GM23338 (cell line): ENCODE data around the gene BPIFB2. TPM values are rescaled to one million over a fixed set of nuclear protein-coding genes. Genes with fewer than 3 reads are reported as not detected.

Experiments used
- ATAC-seq: fragments of 200-7000 bp; cut with Tn5 transposase; 3 replicates; pipeline ENCODE4 v1.9.1; 2020
- DNase-seq: peaks from one replicate; pipeline ENCODE4 v3.0.0-alpha.2; 2015; ENCODE audit warnings: low spot score
- H2AFZ ChIP-seq: fragments of 200-600 bp; sonication (generic); 2 replicates; pipeline ENCODE4 v1.8.0; 2016; ENCODE audit warnings: antibody characterized with exemption, mild to moderate bottlenecking, moderate library complexity
- H3F3A ChIP-seq: fragments of 200-600 bp; sonication (generic); replicated peaks from 2 replicates; pipeline ENCODE4 v1.8.0; 2017; ENCODE audit warnings: antibody characterized with exemption, mixed run types, low read depth
- H3K27ac ChIP-seq: fragments of 200-600 bp; sonication (generic); 2 replicates; pipeline ENCODE4 v1.6.1; 2016; ENCODE audit warnings: low read depth
- H3K27me3 ChIP-seq: fragments of 200-600 bp; sonication (generic); 2 replicates; pipeline ENCODE4 v1.8.0; 2016; ENCODE audit warnings: mild to moderate bottlenecking, mixed run types, moderate library complexity; ENCODE audit not compliant: insufficient read depth
- H3K36me3 ChIP-seq: fragments of 200-600 bp; sonication (generic); 2 replicates; pipeline ENCODE4 v1.8.0; 2016; ENCODE audit warnings: mild to moderate bottlenecking; ENCODE audit not compliant: insufficient read depth
- H3K4me1 ChIP-seq: fragments of 200-600 bp; sonication (generic); 2 replicates; pipeline ENCODE4 v1.8.0; 2016; ENCODE audit warnings: mild to moderate bottlenecking, moderate library complexity; ENCODE audit not compliant: insufficient read depth
- H3K4me2 ChIP-seq: fragments of 200-600 bp; sonication (generic); 2 replicates; pipeline ENCODE4 v1.7.1; 2017; ENCODE audit warnings: mixed run types
- H3K4me3 ChIP-seq: fragments of 200-600 bp; sonication (generic); 2 replicates; pipeline ENCODE4 v1.6.1; 2016; ENCODE audit warnings: mixed run types
- H3K79me2 ChIP-seq: fragments of 200-600 bp; sonication (generic); replicated peaks from 2 replicates; pipeline ENCODE4 v1.8.0; 2017; ENCODE audit warnings: mild to moderate bottlenecking; ENCODE audit not compliant: insufficient read depth
- H3K9me2 ChIP-seq: fragments of 200-600 bp; sonication (generic); 2 replicates; pipeline ENCODE4 v1.8.0; 2017; ENCODE audit not compliant: insufficient read depth
- H4K20me1 ChIP-seq: fragments of 200-600 bp; sonication (generic); replicated peaks from 2 replicates; pipeline ENCODE4 v1.8.0; 2017; ENCODE audit warnings: mild to moderate bottlenecking; ENCODE audit not compliant: insufficient read depth
- H3K27ac Mint-ChIP-seq: 2 replicates; pipeline ENCODE4 v1.8.0; 2020; ENCODE audit warnings: inconsistent platforms, mild to moderate bottlenecking, moderate library complexity, mixed read lengths
- H3K27me3 Mint-ChIP-seq: 3 replicates; pipeline ENCODE4 v1.8.0; 2022; ENCODE audit warnings: low read depth, mild to moderate bottlenecking, moderate library complexity, mixed read lengths, inconsistent platforms; ENCODE audit not compliant: insufficient read depth, poor library complexity
- H3K36me3 Mint-ChIP-seq: 3 replicates; pipeline ENCODE4 v1.8.0; 2021; ENCODE audit warnings: low read depth, mild to moderate bottlenecking, inconsistent platforms, moderate library complexity, mixed read lengths
- H3K4me1 Mint-ChIP-seq: 3 replicates; pipeline ENCODE4 v1.8.0; 2020; ENCODE audit warnings: mild to moderate bottlenecking, inconsistent platforms, mixed read lengths
- H3K4me3 Mint-ChIP-seq: 3 replicates; pipeline ENCODE4 v1.8.0; 2021; ENCODE audit warnings: moderate library complexity, mild to moderate bottlenecking, inconsistent platforms, mixed read lengths
- H3K9me3 Mint-ChIP-seq: 3 replicates; pipeline ENCODE4 v1.8.0; 2020; ENCODE audit warnings: moderate library complexity, mild to moderate bottlenecking, inconsistent platforms, mixed read lengths
- CTCF ChIP-seq, 2 experiments: fragments of 200-600 bp in 1 of 2; sonication (generic) in 1 of 2; conservative IDR thresholded peaks; 2 replicates each; pipeline versions ENCODE4 v1.5.1 to v1.6.1; 2016 to 2017; ENCODE audit warnings: antibody characterized with exemption in 2 of 2, low read depth in 2 of 2, mild to moderate bottlenecking in 2 of 2, moderate library complexity in 1 of 2
- EZH2 ChIP-seq: fragments of 200-600 bp; sonication (generic); IDR thresholded peaks from one replicate; pipeline ENCODE4 v1.8.0; 2017; ENCODE audit warnings: antibody characterized with exemption, mild to moderate bottlenecking, low read depth; ENCODE audit not compliant: unreplicated experiment
- JUNB ChIP-seq: IDR thresholded peaks from one replicate; pipeline ENCODE4 v1.6.1; 2016; ENCODE audit warnings: antibody characterized with exemption; ENCODE audit not compliant: unreplicated experiment
- POLR2AphosphoS5 ChIP-seq: IDR thresholded peaks from 2 replicates; pipeline ENCODE4 v1.6.1; 2016; ENCODE audit warnings: antibody characterized with exemption, low read depth
- ZNF114 ChIP-seq: fragments of 250-450 bp; sonication (Bioruptor Pico); IDR thresholded peaks from 2 replicates; pipeline ENCODE4 v1.5.0; 2020; ENCODE audit warnings: mild to moderate bottlenecking, moderate library complexity
- ZNF331 ChIP-seq: fragments of 250-450 bp; sonication (Bioruptor Pico); IDR thresholded peaks from 2 replicates; pipeline ENCODE4 v1.5.0; 2020; ENCODE audit warnings: low read depth, mild to moderate bottlenecking, moderate library complexity
- polyA plus RNA-seq: library from polyadenylated mRNA; unstranded; fragments of >200 nt; fragmentation: Nextera tagmentation; extraction: Ambion mirVana; gene quantifications from 2 replicates; pipeline ENCODE4 v1.2.1, GENCODE V29; 2016
- total RNA-seq: library from RNA; depleted of rRNA; stranded (reverse); fragments of >200 nt; shearing (Covaris generic); gene quantifications from 2 replicates; pipeline ENCODE4 v1.2.3, GENCODE V29; 2014
- TF ChIP-seq, protein P1 (sequence below): fragments of 250-450 bp; sonication (Bioruptor Pico); IDR thresholded peaks from 2 replicates; pipeline ENCODE4 v1.5.0; 2020; ENCODE audit warnings: mild to moderate bottlenecking, moderate library complexity

The BPIFB2 gene
- total and polyA plus RNA-seq, 2 experiments from 2014 or later, result not detected

DNA sequence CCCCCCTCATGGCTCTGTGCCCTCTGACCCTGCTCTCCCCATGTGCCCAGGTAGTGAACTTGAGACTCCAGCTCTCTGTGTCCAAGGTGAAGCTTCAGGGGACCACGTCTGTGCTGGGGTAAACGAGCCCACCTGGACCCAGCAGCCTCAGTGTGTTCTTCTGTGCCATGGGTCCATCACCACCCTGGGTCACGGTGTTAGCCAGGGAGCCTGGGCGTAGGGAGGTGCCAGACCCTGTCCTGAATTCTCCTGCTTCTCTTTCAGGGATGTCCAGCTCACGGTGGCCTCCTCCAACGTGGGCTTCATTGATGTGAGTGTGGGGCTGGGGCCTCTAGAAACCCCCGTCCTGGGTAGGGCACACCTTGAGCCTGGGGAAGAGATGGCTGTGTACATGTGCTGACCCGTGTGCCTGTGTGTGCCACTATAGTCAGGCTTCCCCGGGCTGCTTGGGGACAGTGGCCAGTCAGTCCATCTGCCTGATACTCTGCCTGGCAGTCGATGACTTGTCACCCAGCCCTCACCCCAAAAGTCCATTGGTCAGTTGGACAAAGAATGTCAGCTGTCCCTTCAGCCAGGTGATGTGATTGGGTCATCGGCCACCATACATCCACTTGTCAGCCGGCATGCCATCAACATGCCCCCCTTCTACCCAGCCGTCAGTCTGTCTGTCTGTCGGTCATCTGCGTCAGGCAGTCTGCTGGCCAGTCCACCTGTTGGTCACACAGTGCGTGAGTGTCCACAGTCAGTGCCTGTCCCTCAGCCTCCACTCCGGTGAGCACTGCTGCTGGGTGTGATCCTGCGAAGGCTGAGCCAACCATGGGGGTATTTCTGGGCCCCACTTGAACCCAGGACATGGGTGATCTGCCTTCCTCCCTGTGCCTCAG lies 13.0 kb downstream of the BPIFB2 start (continued):
- TF ChIP-seq, protein P1, sequence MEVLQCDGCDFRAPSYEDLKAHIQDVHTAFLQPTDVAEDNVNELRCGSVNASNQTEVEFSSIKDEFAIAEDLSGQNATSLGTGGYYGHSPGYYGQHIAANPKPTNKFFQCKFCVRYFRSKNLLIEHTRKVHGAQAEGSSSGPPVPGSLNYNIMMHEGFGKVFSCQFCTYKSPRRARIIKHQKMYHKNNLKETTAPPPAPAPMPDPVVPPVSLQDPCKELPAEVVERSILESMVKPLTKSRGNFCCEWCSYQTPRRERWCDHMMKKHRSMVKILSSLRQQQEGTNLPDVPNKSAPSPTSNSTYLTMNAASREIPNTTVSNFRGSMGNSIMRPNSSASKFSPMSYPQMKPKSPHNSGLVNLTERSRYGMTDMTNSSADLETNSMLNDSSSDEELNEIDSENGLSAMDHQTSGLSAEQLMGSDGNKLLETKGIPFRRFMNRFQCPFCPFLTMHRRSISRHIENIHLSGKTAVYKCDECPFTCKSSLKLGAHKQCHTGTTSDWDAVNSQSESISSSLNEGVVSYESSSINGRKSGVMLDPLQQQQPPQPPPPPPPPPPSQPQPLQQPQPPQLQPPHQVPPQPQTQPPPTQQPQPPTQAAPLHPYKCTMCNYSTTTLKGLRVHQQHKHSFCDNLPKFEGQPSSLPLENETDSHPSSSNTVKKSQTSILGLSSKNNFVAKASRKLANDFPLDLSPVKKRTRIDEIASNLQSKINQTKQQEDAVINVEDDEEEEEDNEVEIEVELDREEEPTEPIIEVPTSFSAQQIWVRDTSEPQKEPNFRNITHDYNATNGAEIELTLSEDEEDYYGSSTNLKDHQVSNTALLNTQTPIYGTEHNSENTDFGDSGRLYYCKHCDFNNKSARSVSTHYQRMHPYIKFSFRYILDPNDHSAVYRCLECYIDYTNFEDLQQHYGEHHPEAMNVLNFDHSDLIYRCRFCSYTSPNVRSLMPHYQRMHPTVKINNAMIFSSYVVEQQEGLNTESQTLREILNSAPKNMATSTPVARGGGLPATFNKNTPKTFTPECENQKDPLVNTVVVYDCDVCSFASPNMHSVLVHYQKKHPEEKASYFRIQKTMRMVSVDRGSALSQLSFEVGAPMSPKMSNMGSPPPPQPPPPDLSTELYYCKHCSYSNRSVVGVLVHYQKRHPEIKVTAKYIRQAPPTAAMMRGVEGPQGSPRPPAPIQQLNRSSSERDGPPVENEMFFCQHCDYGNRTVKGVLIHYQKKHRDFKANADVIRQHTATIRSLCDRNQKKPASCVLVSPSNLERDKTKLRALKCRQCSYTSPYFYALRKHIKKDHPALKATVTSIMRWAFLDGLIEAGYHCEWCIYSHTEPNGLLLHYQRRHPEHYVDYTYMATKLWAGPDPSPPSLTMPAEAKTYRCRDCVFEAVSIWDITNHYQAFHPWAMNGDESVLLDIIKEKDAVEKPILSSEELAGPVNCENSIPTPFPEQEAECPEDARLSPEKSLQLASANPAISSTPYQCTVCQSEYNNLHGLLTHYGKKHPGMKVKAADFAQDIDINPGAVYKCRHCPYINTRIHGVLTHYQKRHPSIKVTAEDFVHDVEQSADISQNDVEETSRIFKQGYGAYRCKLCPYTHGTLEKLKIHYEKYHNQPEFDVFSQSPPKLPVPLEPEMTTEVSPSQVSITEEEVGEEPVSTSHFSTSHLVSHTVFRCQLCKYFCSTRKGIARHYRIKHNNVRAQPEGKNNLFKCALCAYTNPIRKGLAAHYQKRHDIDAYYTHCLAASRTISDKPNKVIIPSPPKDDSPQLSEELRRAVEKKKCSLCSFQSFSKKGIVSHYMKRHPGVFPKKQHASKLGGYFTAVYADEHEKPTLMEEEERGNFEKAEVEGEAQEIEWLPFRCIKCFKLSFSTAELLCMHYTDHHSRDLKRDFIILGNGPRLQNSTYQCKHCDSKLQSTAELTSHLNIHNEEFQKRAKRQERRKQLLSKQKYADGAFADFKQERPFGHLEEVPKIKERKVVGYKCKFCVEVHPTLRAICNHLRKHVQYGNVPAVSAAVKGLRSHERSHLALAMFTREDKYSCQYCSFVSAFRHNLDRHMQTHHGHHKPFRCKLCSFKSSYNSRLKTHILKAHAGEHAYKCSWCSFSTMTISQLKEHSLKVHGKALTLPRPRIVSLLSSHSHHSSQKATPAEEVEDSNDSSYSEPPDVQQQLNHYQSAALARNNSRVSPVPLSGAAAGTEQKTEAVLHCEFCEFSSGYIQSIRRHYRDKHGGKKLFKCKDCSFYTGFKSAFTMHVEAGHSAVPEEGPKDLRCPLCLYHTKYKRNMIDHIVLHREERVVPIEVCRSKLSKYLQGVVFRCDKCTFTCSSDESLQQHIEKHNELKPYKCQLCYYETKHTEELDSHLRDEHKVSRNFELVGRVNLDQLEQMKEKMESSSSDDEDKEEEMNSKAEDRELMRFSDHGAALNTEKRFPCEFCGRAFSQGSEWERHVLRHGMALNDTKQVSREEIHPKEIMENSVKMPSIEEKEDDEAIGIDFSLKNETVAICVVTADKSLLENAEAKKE (CRISPR knock-in tag), result no peak
- TF ChIP-seq ZNF114 (no peak), JUNB (no peak), ZNF331 (no peak), CTCF (conservative IDR thresholded peaks at IDR 0.05; ENCODE audit: low read depth in 2 of 2) (no peak), POLR2AphosphoS5 (no peak)

DNA sequence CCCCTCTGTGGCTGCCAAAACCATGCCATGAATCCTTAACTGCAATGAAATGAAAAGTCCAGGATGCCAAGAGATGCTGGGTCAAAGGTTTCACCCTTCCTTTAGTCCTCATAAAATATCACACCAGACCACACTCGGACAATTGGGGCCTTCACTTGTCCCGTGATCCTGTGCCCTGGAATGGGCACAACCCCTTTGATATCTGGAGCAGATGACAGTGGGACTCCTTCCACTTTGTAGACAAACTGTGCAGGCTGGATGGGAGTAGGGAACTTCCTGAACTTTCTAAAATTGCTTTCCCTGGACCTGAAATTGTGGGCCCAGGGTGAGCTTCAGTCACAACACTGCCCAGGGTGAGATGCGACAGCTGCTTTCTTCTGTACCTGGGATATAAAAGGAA lies 14.4 kb downstream of the BPIFB2 start:
- no peak for DNase-seq
- no peak for TF ChIP-seq POLR2AphosphoS5
- no peak for TF ChIP-seq EZH2
- no peak for TF ChIP-seq JUNB

More for the DNA sequence above, 14.4 kb downstream of the BPIFB2 start:
- H3K4me3 Mint-ChIP-seq, result no peak overlapping the region
- Histone ChIP-seq H2AFZ (no peak overlapping the region), H3K4me1 (no peaks in the 10 kb centered on the region), H3K4me2 (no peak overlapping the region), H3K27me3 (no peaks in the 10 kb centered on the region), H3K27ac (no peak overlapping the region), H3K36me3 (no peaks in the 10 kb centered on the region), H3K79me2 (no peaks in the 10 kb centered on the region), H4K20me1 (no peaks in the 10 kb centered on the region), H3F3A (no peaks in the 10 kb centered on the region), H3K9me2 (0 out of 2 replicates have a peak, but pooled peaks cover 6% of the 10 kb centered on the region), H3K4me3 (no peak overlapping the region)
- no peaks in the 10 kb centered on the region for H3K9me3 Mint-ChIP-seq
- ATAC-seq, result no peak
- peaks cover 6% of the 10 kb centered on the region for H3K27me3 Mint-ChIP-seq
- no peaks in the 10 kb centered on the region for H3K4me1 Mint-ChIP-seq
- no peaks in the 10 kb centered on the region for H3K36me3 Mint-ChIP-seq
- no peak overlapping the region for H3K27ac Mint-ChIP-seq
